Upper lobe of left lung (tissue), 6 donors: Measurements from ENCODE around the gene PRICKLE3. TPM values are rescaled to one million over a fixed set of nuclear protein-coding genes. Genes with fewer than 3 reads are reported as not detected.
A peak's percentile ranks its signal among the peaks of the same experiment; 100 is the strongest.
"Not testable (repeated sequence)": the region's sequence is repeated elsewhere in the genome, so short reads cannot be mapped to it uniquely, and the experiment has no call there.

Source experiments
- ATAC-seq, 2 donors: fragments of 200-7000 bp; cut with Tn5 transposase; one replicate each; pipeline ENCODE4 v1.9.1; 2022; ENCODE audit warnings: mild to moderate bottlenecking in 2 of 2, moderate library complexity in 2 of 2; ENCODE audit not compliant: low FRiP score in 2 of 2
- DNase-seq, 2 donors: peaks; one replicate each; pipeline ENCODE4 v3.0.0-alpha.2; 2019 to 2020
- H3K27ac ChIP-seq, 4 donors: fragments of 200-600 bp; sonication (generic); one replicate each; pipeline ENCODE4 v1.5.1; 2016 to 2019
- H3K27me3 ChIP-seq, 4 donors: fragments of 200-600 bp; sonication (generic); one replicate each; pipeline ENCODE4 v1.5.1; 2017 to 2019
- H3K36me3 ChIP-seq, 4 donors: fragments of 200-600 bp; sonication (generic); one replicate each; pipeline ENCODE4 v1.5.1; 2016 to 2019
- H3K4me1 ChIP-seq, 4 donors: fragments of 200-600 bp; sonication (generic); one replicate each; pipeline ENCODE4 v1.5.1; 2018 to 2019
- H3K4me3 ChIP-seq, 4 donors: fragments of 200-600 bp; sonication (generic); one replicate each; pipeline ENCODE4 v1.5.1; 2017 to 2019; ENCODE audit warnings: mild to moderate bottlenecking in 2 of 4, moderate library complexity in 1 of 4
- H3K9me3 ChIP-seq, 4 donors: fragments of 200-600 bp; sonication (generic); one replicate each; pipeline ENCODE4 v1.5.1; 2018 to 2019
- CTCF ChIP-seq, 6 experiments: fragments of 450-650 bp in 4 of 6; fragments of 200-600 bp in 2 of 6; sonication (generic) in 2 of 6; IDR thresholded peaks; one replicate each; pipeline ENCODE4 v1.5.1; 2016 to 2019; ENCODE audit warnings: antibody characterized with exemption in 6 of 6
- EP300 ChIP-seq, 4 donors: sonication (generic); formaldehyde crosslinking; IDR thresholded peaks; one replicate each; pipeline ENCODE4 v1.5.1; 2017; ENCODE audit warnings: antibody characterized with exemption in 4 of 4, control low read depth in 2 of 4
- POLR2A ChIP-seq, 4 donors: fragments of 450-650 bp; IDR thresholded peaks; one replicate each; pipeline ENCODE4 v1.5.1; 2016 to 2017; ENCODE audit warnings: antibody characterized with exemption in 4 of 4, mild to moderate bottlenecking in 2 of 4
- POLR2AphosphoS5 ChIP-seq, 2 donors: sonication (generic); formaldehyde crosslinking; IDR thresholded peaks; one replicate each; pipeline ENCODE4 v1.5.1; 2017; ENCODE audit warnings: antibody characterized with exemption in 2 of 2
- WGBS, 2 donors: methylation state at CpG; one replicate each; pipeline ENCODE4 v1.1.5; 2017 to 2018; 5-methylcytosine and 5-hydroxymethylcytosine counted together
- small RNA-seq, 4 donors: library from RNA; depleted of rRNA; stranded (forward); fragments of <200 nt; gene quantifications; one replicate each; pipeline ENCODE3, GENCODE V24; 2016
- total RNA-seq, 6 donors: library from RNA; depleted of rRNA in 4 of 6; stranded (reverse); fragments of >200 nt in 4 of 6; gene quantifications; one replicate each; pipeline versions ENCODE4 v1.1.0 to v1.2.1, GENCODE V29; 2016 to 2021
- donor health status: DM: no; HTN: no; CAD: no; lungs with moderate emphysema.
- donor health status: DM: no; HTN: yes; CAD: no; lungs with severe emphysema.

Gene PRICKLE3
- total RNA-seq, 6 donors from 2014 or later = 14.4 to 43.0 (median 19.7) TPM

GRCh38 chrX:49137492-49137891, 48.7 kb downstream of the PRICKLE3 start:
- no peak overlapping the region for H3K27ac ChIP-seq
- no peaks in the 10 kb centered on the region for H3K36me3 ChIP-seq
- peaks cover 0 to 44% (median 9%) of the 10 kb centered on the region in 4 donors for H3K9me3 ChIP-seq
- no peaks in the 10 kb centered on the region for H3K4me1 ChIP-seq
- no peaks in the 10 kb centered on the region for H3K27me3 ChIP-seq
- DNase-seq (no peak), ATAC-seq (no peak)
- WGBS, 2 donors = 65 to 85% methylated on average over 1 of the region's 1 CpG
- H3K4me3 ChIP-seq = no peak overlapping the region
- TF ChIP-seq POLR2AphosphoS5 (IDR thresholded peaks at IDR 0.05) (no peak), CTCF (IDR thresholded peaks at IDR 0.05) (no peak), EP300 (IDR thresholded peaks at IDR 0.05) (no peak), POLR2A (IDR thresholded peaks at IDR 0.05) (no peak)

DNA sequence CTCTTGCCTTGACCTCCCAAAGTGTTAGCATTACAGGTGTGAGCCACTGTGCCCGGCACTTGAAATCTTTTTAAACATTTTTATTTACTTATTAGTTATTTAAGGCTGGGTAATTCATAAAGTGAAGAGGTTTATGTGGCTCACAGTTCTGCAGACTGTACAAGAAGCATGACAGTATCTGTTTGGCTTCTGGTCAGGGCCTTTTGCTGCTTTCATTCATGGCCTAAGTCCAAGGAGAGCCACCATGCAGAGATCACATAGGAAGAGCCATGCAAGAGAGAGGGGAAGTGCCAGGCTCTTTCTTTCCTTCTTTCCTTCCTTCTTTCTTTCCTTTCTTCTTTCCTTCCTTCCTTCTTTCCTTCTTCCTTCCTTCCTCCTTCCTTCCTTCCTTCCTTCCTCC, 52.4 kb downstream of the PRICKLE3 start:
- no peak for DNase-seq
- Histone ChIP-seq H3K4me3 (no peak overlapping the region), H3K27me3 (no peaks in the 10 kb centered on the region), H3K27ac (no peak overlapping the region), H3K9me3 (peaks cover 0 to 10% (median under 1%) of the 10 kb centered on the region in 4 donors), H3K36me3 (no peaks in the 10 kb centered on the region), H3K4me1 (no peaks in the 10 kb centered on the region)
- ATAC-seq = no peak
- WGBS, 2 donors = 69 to 79% methylated on average over 1 of the region's 1 CpG
- TF ChIP-seq POLR2A (IDR thresholded peaks at IDR 0.05) = no peak
- no peak for TF ChIP-seq POLR2AphosphoS5 (IDR thresholded peaks at IDR 0.05)
- no peak for TF ChIP-seq EP300 (IDR thresholded peaks at IDR 0.05)

GRCh38 chrX:49132275-49132674, 53.9 kb downstream of the PRICKLE3 start:
- H3K9me3 ChIP-seq, ATAC-seq, DNase-seq, H3K4me3 ChIP-seq, H3K27me3 ChIP-seq, H3K4me1 ChIP-seq, H3K27ac ChIP-seq, H3K36me3 ChIP-seq: not testable (repeated sequence)
- WGBS, 2 donors = 92 to 100% methylated on average over 4 to 7 of the region's 7 CpGs

DNA sequence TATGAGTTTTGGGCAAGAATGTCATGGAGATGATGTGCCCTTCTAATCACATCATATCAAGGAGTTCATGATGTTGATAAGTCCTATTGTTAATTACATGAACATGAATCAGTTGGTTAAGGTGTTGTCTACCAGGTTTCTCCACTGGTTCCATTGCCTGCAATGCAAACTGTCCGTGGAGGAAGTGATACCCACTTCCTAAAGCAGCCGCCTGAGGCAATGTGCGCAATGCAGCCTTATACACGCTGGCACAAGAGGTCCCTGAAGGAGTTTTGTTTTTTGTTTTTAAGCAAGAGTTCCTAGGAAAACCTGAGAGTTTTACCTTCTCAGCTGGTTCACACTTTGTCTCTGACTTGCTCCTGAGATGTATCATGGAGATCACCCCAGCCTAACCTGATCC, 56.7 kb downstream of the PRICKLE3 start:
- no peak overlapping the region for H3K4me3 ChIP-seq
- H3K4me1 ChIP-seq = no peaks in the 10 kb centered on the region
- no peaks in the 10 kb centered on the region for H3K27me3 ChIP-seq
- ATAC-seq (no peak), DNase-seq (peak in 1 of 2 donors; percentile 32)
- no peaks in the 10 kb centered on the region for H3K36me3 ChIP-seq
- H3K27ac ChIP-seq = no peak overlapping the region
- no peaks in the 10 kb centered on the region for H3K9me3 ChIP-seq
- 59 to 70% methylated on average over 3 to 4 of the region's 4 CpGs for WGBS, 2 donors
- TF ChIP-seq EP300 (IDR thresholded peaks at IDR 0.05) (no peak), POLR2AphosphoS5 (IDR thresholded peaks at IDR 0.05) (no peak), POLR2A (IDR thresholded peaks at IDR 0.05) (no peak), CTCF (IDR thresholded peaks at IDR 0.05) (no peak)

DNA sequence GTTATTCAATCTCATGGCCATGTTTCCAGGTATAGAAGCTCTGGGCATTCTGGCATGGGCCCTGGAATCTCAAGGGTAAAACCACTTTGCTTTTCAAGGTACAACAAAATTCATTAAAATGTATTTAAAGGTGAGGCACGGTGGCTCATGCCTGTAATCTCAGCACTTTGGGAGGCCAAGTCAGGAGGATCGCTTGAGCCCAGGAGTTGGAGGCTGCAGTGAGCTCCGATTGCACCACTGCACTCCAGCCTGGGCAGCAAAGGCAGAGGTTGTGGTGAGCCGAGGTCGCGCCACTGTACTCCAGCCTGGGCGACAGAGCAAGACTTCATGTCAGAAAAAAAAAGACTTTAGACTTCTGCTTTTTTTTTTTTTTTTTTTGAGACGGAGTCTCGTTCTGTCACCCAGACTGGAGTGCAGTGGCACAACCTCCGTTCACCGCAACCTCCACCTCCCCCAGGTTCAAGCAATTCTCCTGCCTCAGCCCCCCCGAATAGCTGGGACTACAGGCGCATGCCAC, 58.4 kb downstream of the PRICKLE3 start:
- H3K36me3 ChIP-seq, H3K4me3 ChIP-seq, H3K27ac ChIP-seq, H3K27me3 ChIP-seq, H3K4me1 ChIP-seq, DNase-seq, ATAC-seq, H3K9me3 ChIP-seq: not testable (repeated sequence)
- 67 to 75% methylated on average over 9 to 13 of the region's 13 CpGs for WGBS, 2 donors

Small RNA genes lying within 50 kb of the gene (small RNA-seq; reads per million reads assigned to genes)
- gene RN7SL262P = 0 reads per million in 4 donors

Other genes starting within 250 kb of the PRICKLE3 start
- gene OTUD5, start 228.8 kb downstream of the PRICKLE3 start, total RNA-seq = 100 to 1,000 TPM in 1 of 6 donors, 10 to 100 TPM in 5; 40.1 to 101 (median 49.6) TPM
- 1 to 10 TPM in 3 of 6 donors, under 1 TPM in 3; 0.61 to 3.1 (median 1.2) TPM for gene KCND1, start 214.5 kb downstream of the PRICKLE3 start, total RNA-seq
- 100 to 1,000 TPM in 1 of 6 donors, 10 to 100 TPM in 5; 37.5 to 140 (median 50.8) TPM for gene GRIPAP1, start 184.1 kb downstream of the PRICKLE3 start, total RNA-seq
- gene TFE3, start 143.0 kb downstream of the PRICKLE3 start, total RNA-seq = 10 to 100 TPM; 44.4 to 99.7 (median 72.3) TPM
- 10 to 100 TPM in 3 of 6 donors, 1 to 10 TPM in 3; 6.0 to 13.5 (median 9.9) TPM for gene CCDC120, start 127.4 kb downstream of the PRICKLE3 start, total RNA-seq
- 10 to 100 TPM; 12.5 to 26.2 (median 15.5) TPM for gene PRAF2, start 112.4 kb downstream of the PRICKLE3 start, total RNA-seq
- gene WDR45, start 106.5 kb downstream of the PRICKLE3 start, total RNA-seq = 100 to 1,000 TPM in 2 of 6 donors, 10 to 100 TPM in 4; 55.9 to 165 (median 74.2) TPM
- gene GPKOW, start 62.6 kb downstream of the PRICKLE3 start, total RNA-seq = 10 to 100 TPM; 14.7 to 23.1 (median 20.4) TPM
- 10 to 100 TPM in 4 of 6 donors, 1 to 10 TPM in 2; 7.3 to 16.3 (median 12.9) TPM for gene MAGIX, start 23.6 kb downstream of the PRICKLE3 start, total RNA-seq
- gene PLP2, start 14.5 kb downstream of the PRICKLE3 start, total RNA-seq = 100 to 1,000 TPM in 2 of 6 donors, 10 to 100 TPM in 4; 32.7 to 135 (median 58.4) TPM
- gene SYP, start 13.8 kb upstream of the PRICKLE3 start, total RNA-seq = 1 to 10 TPM; 2.1 to 8.0 (median 4.3) TPM
- gene CACNA1F, start 47.0 kb upstream of the PRICKLE3 start, total RNA-seq = 1 to 10 TPM in 4 of 6 donors, under 1 TPM in 2; 0.46 to 6.3 (median 1.7) TPM
- gene CCDC22, start 49.1 kb upstream of the PRICKLE3 start, total RNA-seq = 10 to 100 TPM in 5 of 6 donors, 1 to 10 TPM in 1; 9.9 to 22.0 (median 18.6) TPM
- gene FOXP3, start 78.3 kb upstream of the PRICKLE3 start, total RNA-seq = under 1 TPM in 2 of 6 donors, not detected in 4; 0.23 to 0.54 TPM
- gene PPP1R3F, start 83.4 kb upstream of the PRICKLE3 start, total RNA-seq = 10 to 100 TPM in 2 of 6 donors, 1 to 10 TPM in 4; 3.3 to 14.9 (median 7.1) TPM
- gene GAGE10, start 117.3 kb upstream of the PRICKLE3 start, total RNA-seq = not detected
- gene GAGE12J, start 135.7 kb upstream of the PRICKLE3 start, total RNA-seq = under 1 TPM in 1 of 6 donors, not detected in 5; 0.72 TPM
- gene GAGE13, start 145.2 kb upstream of the PRICKLE3 start, total RNA-seq = not detected